IPS-18c (cell line): Measurements from ENCODE around the gene CLCN4.

Experiments used
- H3K4me3 ChIP-seq: 2 replicates; pipeline ENCODE4 v1.7.0; 2013; ENCODE audit warnings: low read depth, mild to moderate bottlenecking, low read length, moderate library complexity; ENCODE audit not compliant: insufficient read depth
- H3K9me3 ChIP-seq: one replicate; pipeline ENCODE4 v1.6.1; 2013; ENCODE audit warnings: mild to moderate bottlenecking, low read length, moderate library complexity; ENCODE audit not compliant: control insufficient read depth, insufficient read depth

CLCN4 gene

DNA sequence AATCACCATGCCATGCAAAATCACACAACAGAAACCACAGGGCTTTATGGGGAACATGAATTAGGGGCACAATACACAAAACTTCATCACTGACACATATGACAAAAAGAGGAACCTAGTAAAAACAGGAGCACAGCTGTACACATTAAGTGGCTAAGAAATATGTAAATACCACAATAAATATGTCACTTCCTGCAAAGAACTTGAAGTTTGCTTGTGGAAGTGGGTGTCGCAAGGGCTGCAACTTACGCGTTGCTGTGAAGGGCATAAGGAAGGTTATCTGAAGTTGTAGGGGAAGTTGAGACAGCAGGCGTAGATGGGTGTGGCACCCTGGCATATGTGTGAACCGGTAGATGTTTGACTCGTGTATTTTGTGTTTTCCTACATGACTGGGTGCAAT, 42.4 kb downstream of the CLCN4 start:
- peaks cover 5% of the 10 kb centered on the region for H3K9me3 ChIP-seq
- H3K4me3 ChIP-seq: no peak overlapping the region

GRCh38 chrX:10203617-10204016, 46.8 kb downstream of the CLCN4 start:
- H3K4me3 ChIP-seq: no peak overlapping the region
- H3K9me3 ChIP-seq: peaks cover 8% of the 10 kb centered on the region

GRCh38 chrX:10206317-10206716, 49.5 kb downstream of the CLCN4 start:
- H3K4me3 ChIP-seq: no peak overlapping the region
- peaks cover 5% of the 10 kb centered on the region for H3K9me3 ChIP-seq

GRCh38 chrX:10208281-10208856, 51.6 kb downstream of the CLCN4 start:
- Histone ChIP-seq H3K4me3 (no peak overlapping the region), H3K9me3 (peaks cover 7% of the 10 kb centered on the region)

GRCh38 chrX:10208953-10209352, 52.2 kb downstream of the CLCN4 start:
- Histone ChIP-seq H3K4me3 (no peak overlapping the region), H3K9me3 (peaks cover 7% of the 10 kb centered on the region)

DNA sequence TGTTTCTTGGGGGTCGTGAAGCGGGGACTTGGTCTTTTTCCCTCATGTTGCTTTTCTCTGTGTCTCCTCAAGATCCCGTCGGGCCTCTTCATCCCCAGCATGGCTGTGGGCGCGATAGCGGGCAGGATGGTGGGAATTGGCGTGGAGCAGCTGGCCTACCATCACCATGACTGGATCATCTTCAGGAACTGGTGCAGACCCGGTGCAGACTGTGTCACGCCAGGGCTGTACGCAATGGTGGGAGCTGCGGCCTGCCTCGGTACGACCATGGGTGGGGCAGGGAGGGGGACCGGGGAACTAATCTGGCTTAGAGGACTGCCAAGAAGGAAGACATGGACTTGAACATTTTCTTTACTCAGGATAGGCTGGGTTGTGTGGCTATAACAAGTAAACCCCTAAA, 55.6 kb downstream of the CLCN4 start:
- Histone ChIP-seq H3K9me3 (peaks cover 6% of the 10 kb centered on the region), H3K4me3 (no peak overlapping the region)

- peaks cover 6% of the 10 kb centered on the region for H3K9me3 ChIP-seq
Measured at GRCh38 chrX:10213716-10214115, 56.9 kb downstream of the CLCN4 start.

DNA sequence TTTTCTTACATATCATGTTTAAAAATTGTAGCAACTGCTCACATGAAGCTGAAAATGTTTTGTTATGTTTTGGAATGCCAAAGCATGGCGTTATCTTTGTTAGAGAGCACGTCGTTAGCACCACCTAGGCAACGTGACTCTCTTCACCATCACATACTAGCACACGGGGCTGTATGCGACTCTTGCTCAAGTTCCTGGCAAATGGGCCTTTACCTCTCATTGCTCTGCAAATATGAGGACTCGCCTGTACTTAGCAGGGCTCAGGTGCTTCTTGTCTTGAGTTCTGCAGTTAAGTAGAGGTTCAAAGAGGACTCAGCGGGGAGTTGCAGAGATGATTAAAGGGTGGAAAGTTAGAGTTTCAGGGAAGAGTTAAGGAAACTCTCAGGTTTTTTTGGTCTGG, 59.4 kb downstream of the CLCN4 start:
- Histone ChIP-seq H3K9me3 (peaks cover 13% of the 10 kb centered on the region), H3K4me3 (no peak overlapping the region)

More at GRCh38 chrX:10213716-10214115, 56.9 kb downstream of the CLCN4 start:
- H3K4me3 ChIP-seq: no peak overlapping the region; the same call in 1 of the 2 replicates

- Histone ChIP-seq H3K9me3 (peaks cover 17% of the 10 kb centered on the region), H3K4me3 (no peak overlapping the region)
Measured at GRCh38 chrX:10217198-10217597, 60.4 kb downstream of the CLCN4 start.

- Histone ChIP-seq H3K4me3 (no peak overlapping the region), H3K9me3 (peaks cover 13% of the 10 kb centered on the region)
Measured at GRCh38 chrX:10221651-10222050, 64.9 kb downstream of the CLCN4 start.

DNA sequence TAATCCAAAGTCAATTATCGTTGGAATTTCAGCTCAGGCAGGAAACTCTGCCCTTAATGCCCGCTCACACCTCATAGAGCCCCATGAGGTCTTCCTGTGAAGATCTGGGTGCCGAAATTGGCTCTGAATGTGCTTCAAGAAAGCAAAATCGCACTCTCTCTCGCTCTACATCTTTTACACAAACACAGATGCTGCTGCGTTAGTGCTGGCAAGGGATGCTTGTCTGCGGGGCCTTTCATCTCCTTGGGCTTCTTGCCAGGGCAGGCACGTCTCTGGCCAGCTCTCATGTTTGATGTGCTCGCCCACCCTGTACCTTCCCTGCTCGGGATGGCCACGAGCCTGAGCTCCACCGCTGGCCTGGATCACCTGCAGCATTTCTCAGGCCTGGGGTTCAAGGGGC, 66.5 kb downstream of the CLCN4 start:
- H3K9me3 ChIP-seq: peaks cover 13% of the 10 kb centered on the region
- no peak overlapping the region for H3K4me3 ChIP-seq

DNA sequence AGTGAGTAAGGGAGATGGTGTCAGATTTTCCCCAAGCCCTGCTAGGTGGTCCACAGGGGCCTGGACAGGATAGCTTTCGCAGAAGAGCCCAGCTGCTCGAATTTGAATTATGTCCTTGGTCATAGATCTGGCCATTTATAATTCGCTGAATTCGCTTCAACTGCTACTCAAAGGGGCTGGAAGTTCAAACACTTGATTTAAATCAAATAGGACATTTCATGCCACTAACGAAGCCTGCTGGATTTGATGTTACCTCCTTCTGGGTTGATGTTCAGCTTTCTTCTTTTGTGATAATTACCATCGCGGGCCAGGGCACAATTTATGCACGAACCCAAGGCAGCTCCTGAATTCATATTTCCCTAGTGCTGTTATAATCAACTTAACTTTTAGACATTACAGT, 67.0 kb downstream of the CLCN4 start:
- peaks cover 13% of the 10 kb centered on the region for H3K9me3 ChIP-seq
- no peak overlapping the region for H3K4me3 ChIP-seq

DNA sequence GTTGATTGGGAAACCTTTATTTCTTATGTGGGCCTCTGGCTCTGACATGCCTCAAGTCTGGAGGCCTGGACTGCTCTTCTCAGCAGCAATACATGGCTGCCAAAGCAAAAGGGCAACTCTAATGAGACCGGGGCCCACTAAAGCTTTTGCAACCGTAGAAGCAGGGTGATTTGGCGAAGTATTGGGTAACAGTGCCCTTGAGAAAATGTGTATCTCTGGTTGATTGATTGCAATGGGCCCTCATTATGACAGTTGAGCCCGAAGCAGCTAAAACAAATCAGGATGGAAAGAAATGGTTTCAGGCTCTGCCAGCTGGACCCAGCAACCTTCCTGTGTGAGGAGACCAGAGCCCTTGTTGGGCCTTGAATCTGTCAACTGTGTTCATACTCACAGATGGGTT, 73.4 kb downstream of the CLCN4 start:
- H3K4me3 ChIP-seq: no peak overlapping the region
- H3K9me3 ChIP-seq: peaks cover 5% of the 10 kb centered on the region

GRCh38 chrX:10231461-10231860, 74.7 kb downstream of the CLCN4 start:
- H3K9me3 ChIP-seq: peaks cover 3% of the 10 kb centered on the region
- no peak overlapping the region for H3K4me3 ChIP-seq

- H3K4me3 ChIP-seq: no peak overlapping the region
- peaks cover 3% of the 10 kb centered on the region for H3K9me3 ChIP-seq
Measured at GRCh38 chrX:10233173-10233572, 76.4 kb downstream of the CLCN4 start.

GRCh38 chrX:10233696-10234095, 76.9 kb downstream of the CLCN4 start:
- peaks cover 3% of the 10 kb centered on the region for H3K9me3 ChIP-seq

GRCh38 chrX:10235851-10236250, 79.1 kb downstream of the CLCN4 start:
- no peak overlapping the region for H3K4me3 ChIP-seq
- H3K9me3 ChIP-seq: peaks cover 3% of the 10 kb centered on the region

More at GRCh38 chrX:10233696-10234095, 76.9 kb downstream of the CLCN4 start:
- H3K4me3 ChIP-seq: no peak overlapping the region

- H3K4me3 ChIP-seq: no peak overlapping the region
- peaks cover 3% of the 10 kb centered on the region for H3K9me3 ChIP-seq
Measured at GRCh38 chrX:10237241-10237640, 80.5 kb downstream of the CLCN4 start.

- Histone ChIP-seq H3K9me3 (no peaks in the 10 kb centered on the region), H3K4me3 (no peak overlapping the region)
Measured at GRCh38 chrX:10239611-10240064, 82.9 kb downstream of the CLCN4 start.
